GM12878 (cell line): ENCODE measurements around the gene STT3B. TPM values are rescaled to one million over a fixed set of nuclear protein-coding genes. Genes with fewer than 3 reads are reported as not detected.

ENCODE experiments used
- ATAC-seq: fragments of 200-7000 bp; cut with Tn5 transposase; 3 replicates; pipeline ENCODE4 v1.9.1; 2020; ENCODE audit warnings: mild to moderate bottlenecking, moderate library complexity
- BruUV-seq: library from RNA; stranded (reverse); fragments of 400-500 nt; replicated peaks from 2 replicates; lab custom pipeline; 2021; lab: Mats Ljungman, UMichigan
- CTCF ChIA-PET: fragments of 300-600 bp; sonication (Branson Sonifier 250); formaldehyde crosslinking; extraction: SDS; loops from one replicate; lab custom pipeline; 2021; ENCODE audit warnings: inconsistent platforms; lab: Yijun Ruan, JAX
- POLR2A ChIA-PET: fragments of 350-600 bp; formaldehyde crosslinking; extraction: SDS; loops from one replicate; lab custom pipeline; 2021; ENCODE audit warnings: inconsistent platforms; lab: Charles Lee
- RAD21 ChIA-PET: fragments of 300-600 bp; sonication (Branson Sonifier 250); formaldehyde crosslinking; loops from one replicate; lab custom pipeline; 2023; ENCODE audit warnings: antibody characterized with exemption; ENCODE audit not compliant: unreplicated experiment; lab: Charles Lee
- SMC1A ChIA-PET: fragments of 300-600 bp; sonication (Branson Sonifier 250); formaldehyde crosslinking; loops from one replicate; lab custom pipeline; 2023; ENCODE audit not compliant: unreplicated experiment, uncharacterized antibody; lab: Charles Lee
- DNase-seq: peaks from one replicate; pipeline ENCODE4 v3.0.0-alpha.2; 2011; ENCODE audit warnings: low read depth, low spot score
- FAIRE-seq: peaks from 3 replicates; lab custom pipeline; 2011; peaks lifted over from hg19 to GRCh38; lab: Jason Lieb, UNC
- H2AFZ ChIP-seq: 2 replicates; pipeline ENCODE4 v1.6.0; 2011; ENCODE audit warnings: low read depth, low read length, control low read depth; ENCODE audit not compliant: control insufficient read depth
- H3K27ac ChIP-seq: 2 replicates; pipeline ENCODE4 v1.5.1; 2011; ENCODE audit warnings: control low read depth; ENCODE audit not compliant: control insufficient read depth, insufficient read depth
- H3K27me3 ChIP-seq, 2 experiments: replicated peaks in 1 of 2; 2 replicates each; pipeline versions ENCODE4 v1.6.0 to v1.6.1; 2011; ENCODE audit warnings: low read length in 1 of 2; ENCODE audit not compliant: control insufficient read depth in 2 of 2, insufficient read depth in 2 of 2
- H3K36me3 ChIP-seq, 2 experiments: 2 replicates each; pipeline ENCODE4 v1.5.1; 2011; ENCODE audit warnings: low read length in 1 of 2; ENCODE audit not compliant: control insufficient read depth in 2 of 2, insufficient read depth in 2 of 2
- H3K4me1 ChIP-seq: 2 replicates; pipeline ENCODE4 v1.6.1; 2011; ENCODE audit warnings: mild to moderate bottlenecking, low read length, moderate library complexity, mixed read lengths; ENCODE audit not compliant: control insufficient read depth, insufficient read depth
- H3K4me2 ChIP-seq: 2 replicates; pipeline ENCODE4 v1.6.0; 2011; ENCODE audit warnings: control low read depth; ENCODE audit not compliant: control insufficient read depth, insufficient read depth
- H3K4me3 ChIP-seq: fragments of 200-600 bp; sonication (generic); 2 replicates; pipeline ENCODE4 v1.5.1; 2016
- H3K79me2 ChIP-seq: 2 replicates; pipeline ENCODE4 v1.6.0; 2011; ENCODE audit warnings: low read length; ENCODE audit not compliant: control insufficient read depth, insufficient read depth
- H3K9ac ChIP-seq: 2 replicates; pipeline ENCODE4 v1.8.0; 2011; ENCODE audit warnings: low read length, control low read depth, mixed read lengths; ENCODE audit not compliant: control insufficient read depth, insufficient read depth
- H3K9me3 ChIP-seq: replicated peaks from 3 replicates; pipeline ENCODE4 v1.5.1; 2011; ENCODE audit warnings: mild to moderate bottlenecking, low read length; ENCODE audit not compliant: control insufficient read depth, insufficient read depth
- H4K20me1 ChIP-seq: 2 replicates; pipeline ENCODE4 v1.6.0; 2011; ENCODE audit not compliant: control insufficient read depth, insufficient read depth
- CBX3 ChIP-seq: fragments of 200-600 bp; sonication (generic); IDR thresholded peaks from 2 replicates; pipeline ENCODE4 v1.6.1; 2016; ENCODE audit warnings: low read depth, borderline replicate concordance
- CREB1 ChIP-seq: IDR thresholded peaks from 2 replicates; pipeline ENCODE4 v1.6.1; 2012; ENCODE audit warnings: low read depth, mild to moderate bottlenecking, inconsistent platforms
- POLR2AphosphoS5 ChIP-seq: IDR thresholded peaks from 2 replicates; pipeline ENCODE4 v1.6.1; 2011; ENCODE audit warnings: mild to moderate bottlenecking, low read length, inconsistent platforms
- SUZ12 ChIP-seq: fragments of 200-600 bp; sonication (generic); IDR thresholded peaks from one replicate; pipeline ENCODE4 v1.6.1; 2018; ENCODE audit warnings: antibody characterized with exemption, mild to moderate bottlenecking; ENCODE audit not compliant: unreplicated experiment
- WGBS: methylation state at CpG from one replicate; pipeline ENCODE4 v1.1.6; 2016; ENCODE audit warnings: low lambda C conversion rate; ENCODE audit not compliant: insufficient replicate concordance, insufficient coverage; ENCODE audit errors: missing lambda C conversion rate; 5-methylcytosine and 5-hydroxymethylcytosine counted together
- in situ Hi-C: fragments of 300-500 bp; cut with MboI; formaldehyde crosslinking; loops from 9 replicates; pipeline ENCODE4 v1.14.3; 2018; ENCODE audit warnings: mixed read lengths
- intact Hi-C: fragments of 100-400 bp; cut with micrococcal nuclease; formaldehyde crosslinking; loops from one replicate; pipeline ENCODE4 v1.14.2; 2022; ENCODE audit not compliant: unreplicated experiment
- polyA plus RNA-seq, 11 experiments: library from polyadenylated mRNA; depleted of rRNA in 4 of 11; unstranded in 6 of 11; stranded (reverse) in 5 of 11; fragments of >200 nt; fragmentation: Nextera tagmentation in 4 of 11; fragmentation: Illumina TruSeq in 1 of 11; extraction: Ambion mirVana in 4 of 11; extraction: Trizol in 1 of 11; gene quantifications; 1 replicate in 1 of 11; 2 replicates in 10 of 11; pipeline versions ENCODE4 v1.2.1 to v1.2.3, GENCODE V29; 2011 to 2016; ENCODE audit warnings: inconsistent platforms in 2 of 11, missing spikeins in 2 of 11, low read depth in 1 of 11
- total RNA-seq, 4 experiments: library from RNA; depleted of rRNA in 3 of 4; stranded (reverse); fragments of >200 nt in 3 of 4; fragmentation: Illumina TruSeq in 1 of 4; extraction: Trizol in 1 of 4; gene quantifications; 2 replicates each; pipeline versions ENCODE4 v1.2.1 to v1.2.3, GENCODE V29; 2013 to 2021
- TF ChIP-seq, protein P1 (sequence below): fragments of 450-650 bp; IDR thresholded peaks from 2 replicates; pipeline ENCODE4 v1.6.1; 2016; ENCODE audit warnings: mild to moderate bottlenecking, moderate library complexity, borderline replicate concordance
- TF ChIP-seq, protein P2 (sequence below): fragments of 450-650 bp; IDR thresholded peaks from 2 replicates; pipeline ENCODE4 v1.6.1; 2018; ENCODE audit warnings: borderline replicate concordance, mild to moderate bottlenecking; ENCODE audit not compliant: partially characterized antibody

Gene STT3B
- total and polyA plus RNA-seq, 10 of the 15 experiments (the other 5 are each of a cell fraction or from before 2014, with no cell fraction given) = 19.9 to 208 (median 79.6) TPM

DNA sequence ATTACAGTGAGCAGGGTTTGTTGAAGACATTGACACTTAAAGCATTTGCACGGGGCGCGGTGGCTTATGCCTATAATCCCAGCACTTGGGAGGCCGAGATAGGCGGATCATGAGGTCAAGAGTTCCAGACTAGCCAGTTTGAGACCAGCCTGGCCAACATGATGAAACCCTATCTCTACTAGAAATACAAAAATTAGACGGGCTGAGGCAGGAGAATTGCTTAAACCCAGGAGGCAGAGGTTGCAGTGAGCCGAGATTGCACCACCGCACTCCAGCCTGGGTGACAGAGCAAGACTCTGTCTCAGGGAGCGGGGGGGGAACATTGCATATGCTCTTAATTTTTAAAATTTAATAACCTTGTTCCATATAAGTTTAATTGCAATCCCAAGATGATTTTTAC is 11.9 kb downstream of the STT3B start:
- Histone ChIP-seq H2AFZ (no peak overlapping the region), H3K4me2 (no peak overlapping the region), H3K4me3 (no peak overlapping the region), H3K79me2 (peaks cover 97% of the 10 kb centered on the region), H3K9me3 (peaks cover 7% of the 10 kb centered on the region; the same call in 2 of the 3 replicates), H4K20me1 (no peaks in the 10 kb centered on the region; the same call in 1 of the 2 replicates), H3K9ac (no peak overlapping the region), H3K36me3 (peaks cover 0 to 7% of the 10 kb centered on the region in 2 experiments; a peak in 1 of 4 replicates), H3K27ac (no peak overlapping the region), H3K4me1 (no peaks in the 10 kb centered on the region), H3K27me3 (no peaks in the 10 kb centered on the region)
- ATAC-seq = no peak
- ChIA-PET POLR2A (interaction anchor here (1.1 to 2.2 kb wide), 2 partner anchors 12 to 15 kb away, joined by 3 to 15 read pairs; partner anchors contain the start of gene STT3B), CTCF (interaction anchor here (1.1 to 2.2 kb wide), 2 partner anchors 8 to 13 kb away, joined by 4 to 9 read pairs; no protein-coding TSS in a partner anchor), SMC1A (interaction anchor here (0.7 to 2.1 kb wide), 3 partner anchors 8 to 317 kb away, joined by 3 to 24 read pairs (median 4); no protein-coding TSS in a partner anchor), RAD21 (interaction anchor here (0.9 to 2.8 kb wide), 3 partner anchors 9 to 297 kb away, joined by 4 to 13 read pairs (median 5); partner anchors contain the start of gene STT3B)
- BruUV-seq = no TSS peak
- DNase-seq = no peak
- TF ChIP-seq, protein P1, sequence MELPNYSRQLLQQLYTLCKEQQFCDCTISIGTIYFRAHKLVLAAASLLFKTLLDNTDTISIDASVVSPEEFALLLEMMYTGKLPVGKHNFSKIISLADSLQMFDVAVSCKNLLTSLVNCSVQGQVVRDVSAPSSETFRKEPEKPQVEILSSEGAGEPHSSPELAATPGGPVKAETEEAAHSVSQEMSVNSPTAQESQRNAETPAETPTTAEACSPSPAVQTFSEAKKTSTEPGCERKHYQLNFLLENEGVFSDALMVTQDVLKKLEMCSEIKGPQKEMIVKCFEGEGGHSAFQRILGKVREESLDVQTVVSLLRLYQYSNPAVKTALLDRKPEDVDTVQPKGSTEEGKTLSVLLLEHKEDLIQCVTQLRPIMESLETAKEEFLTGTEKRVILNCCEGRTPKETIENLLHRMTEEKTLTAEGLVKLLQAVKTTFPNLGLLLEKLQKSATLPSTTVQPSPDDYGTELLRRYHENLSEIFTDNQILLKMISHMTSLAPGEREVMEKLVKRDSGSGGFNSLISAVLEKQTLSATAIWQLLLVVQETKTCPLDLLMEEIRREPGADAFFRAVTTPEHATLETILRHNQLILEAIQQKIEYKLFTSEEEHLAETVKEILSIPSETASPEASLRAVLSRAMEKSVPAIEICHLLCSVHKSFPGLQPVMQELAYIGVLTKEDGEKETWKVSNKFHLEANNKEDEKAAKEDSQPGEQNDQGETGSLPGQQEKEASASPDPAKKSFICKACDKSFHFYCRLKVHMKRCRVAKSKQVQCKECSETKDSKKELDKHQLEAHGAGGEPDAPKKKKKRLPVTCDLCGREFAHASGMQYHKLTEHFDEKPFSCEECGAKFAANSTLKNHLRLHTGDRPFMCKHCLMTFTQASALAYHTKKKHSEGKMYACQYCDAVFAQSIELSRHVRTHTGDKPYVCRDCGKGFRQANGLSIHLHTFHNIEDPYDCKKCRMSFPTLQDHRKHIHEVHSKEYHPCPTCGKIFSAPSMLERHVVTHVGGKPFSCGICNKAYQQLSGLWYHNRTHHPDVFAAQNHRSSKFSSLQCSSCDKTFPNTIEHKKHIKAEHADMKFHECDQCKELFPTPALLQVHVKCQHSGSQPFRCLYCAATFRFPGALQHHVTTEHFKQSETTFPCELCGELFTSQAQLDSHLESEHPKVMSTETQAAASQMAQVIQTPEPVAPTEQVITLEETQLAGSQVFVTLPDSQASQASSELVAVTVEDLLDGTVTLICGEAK = no peak
- TF ChIP-seq CREB1 (no peak), POLR2AphosphoS5 (peak; percentile 34; the same call in 1 of the 2 replicates), CBX3 (no peak), SUZ12 (no peak)
- TF ChIP-seq, protein P2, sequence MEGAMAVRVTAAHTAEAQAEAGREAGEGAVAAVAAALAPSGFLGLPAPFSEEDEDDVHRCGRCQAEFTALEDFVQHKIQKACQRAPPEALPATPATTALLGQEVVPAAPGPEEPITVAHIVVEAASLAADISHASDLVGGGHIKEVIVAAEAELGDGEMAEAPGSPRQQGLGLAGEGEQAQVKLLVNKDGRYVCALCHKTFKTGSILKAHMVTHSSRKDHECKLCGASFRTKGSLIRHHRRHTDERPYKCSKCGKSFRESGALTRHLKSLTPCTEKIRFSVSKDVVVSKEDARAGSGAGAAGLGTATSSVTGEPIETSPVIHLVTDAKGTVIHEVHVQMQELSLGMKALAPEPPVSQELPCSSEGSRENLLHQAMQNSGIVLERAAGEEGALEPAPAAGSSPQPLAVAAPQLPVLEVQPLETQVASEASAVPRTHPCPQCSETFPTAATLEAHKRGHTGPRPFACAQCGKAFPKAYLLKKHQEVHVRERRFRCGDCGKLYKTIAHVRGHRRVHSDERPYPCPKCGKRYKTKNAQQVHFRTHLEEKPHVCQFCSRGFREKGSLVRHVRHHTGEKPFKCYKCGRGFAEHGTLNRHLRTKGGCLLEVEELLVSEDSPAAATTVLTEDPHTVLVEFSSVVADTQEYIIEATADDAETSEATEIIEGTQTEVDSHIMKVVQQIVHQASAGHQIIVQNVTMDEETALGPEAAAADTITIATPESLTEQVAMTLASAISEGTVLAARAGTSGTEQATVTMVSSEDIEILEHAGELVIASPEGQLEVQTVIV = no peak
- FAIRE-seq = no peak
- in situ Hi-C loops = no loop called here
- intact Hi-C loops = no loop called here
- WGBS = 87% methylated on average over 9 of the region's 9 CpGs
